OCI-LY3 (cell line): Measurements from ENCODE around the gene PREP.

Experiments
- H2AFZ ChIP-seq: fragments of 200-600, 300-600 bp; shearing (Covaris generic); 2 replicates; pipeline ENCODE4 v1.6.0; 2014; ENCODE audit warnings: antibody characterized with exemption, low read depth, low read length
- H3K27ac ChIP-seq: fragments of 200-600, 300-600 bp; sonication (generic); 2 replicates; pipeline ENCODE4 v1.5.1; 2014; ENCODE audit warnings: mild to moderate bottlenecking, low read length, moderate library complexity, mixed read lengths
- H3K27me3 ChIP-seq: fragments of 200-600, 300-600 bp; sonication (generic); 2 replicates; pipeline ENCODE4 v1.6.1; 2014; ENCODE audit warnings: low read depth, low read length, mixed read lengths
- H3K36me3 ChIP-seq: fragments of 200-600, 300-600 bp; sonication (generic); replicated peaks from 2 replicates; pipeline ENCODE3; 2014; ENCODE audit warnings: low read depth, low read length, mixed read lengths
- H3K4me1 ChIP-seq: fragments of 300-600, 200-600 bp; sonication (generic); 2 replicates; pipeline ENCODE4 v1.6.1; 2014; ENCODE audit warnings: low read length, mixed read lengths
- H3K4me2 ChIP-seq: fragments of 200-600, 300-600 bp; sonication (generic); 2 replicates; pipeline ENCODE4 v1.6.1; 2014; ENCODE audit warnings: low read length, mixed read lengths
- H3K4me3 ChIP-seq: fragments of 300-600, 200-600 bp; sonication (generic); 2 replicates; pipeline ENCODE4 v1.5.1; 2014; ENCODE audit warnings: antibody characterized with exemption, mild to moderate bottlenecking, low read length, moderate library complexity
- H3K79me2 ChIP-seq: fragments of 300-600, 200-600 bp; shearing (Covaris generic); 2 replicates; pipeline ENCODE4 v1.6.1; 2014; ENCODE audit warnings: mild to moderate bottlenecking, low read length, mixed read lengths
- H3K9ac ChIP-seq: fragments of 300-600, 200-600 bp; shearing (Covaris generic); 2 replicates; pipeline ENCODE4 v1.6.0; 2014; ENCODE audit warnings: mild to moderate bottlenecking, low read length, moderate library complexity
- H3K9me3 ChIP-seq: fragments of 200-600, 300-600 bp; shearing (Covaris generic); 2 replicates; pipeline ENCODE4 v1.6.1; 2014; ENCODE audit warnings: low read length, mixed read lengths; ENCODE audit not compliant: insufficient read depth
- H4K20me1 ChIP-seq: fragments of 200-600, 300-600 bp; sonication (generic); 2 replicates; pipeline ENCODE4 v1.6.1; 2016; ENCODE audit warnings: low read length, mixed read lengths; ENCODE audit not compliant: insufficient read depth
- EZH2phosphoT487 ChIP-seq: fragments of 200-600 bp; shearing (Covaris generic); IDR thresholded peaks from 2 replicates; pipeline ENCODE4 v1.6.1; 2018; ENCODE audit warnings: antibody characterized with exemption, mixed run types, low read depth
- TF ChIP-seq, protein P1 (sequence below): fragments of 200-600, 300-600 bp; sonication (generic); IDR thresholded peaks from 2 replicates; pipeline ENCODE4 v1.5.1; 2014; ENCODE audit warnings: antibody characterized with exemption, low read length, low read depth

Gene PREP

GRCh38 chr6:105269390-105269789, 133.5 kb downstream of the PREP start:
- Histone ChIP-seq H3K4me1 (no peaks in the 10 kb centered on the region), H2AFZ (no peak overlapping the region), H4K20me1 (no peaks in the 10 kb centered on the region), H3K79me2 (no peaks in the 10 kb centered on the region), H3K4me2 (no peak overlapping the region), H3K9me3 (no peaks in the 10 kb centered on the region), H3K36me3 (no peaks in the 10 kb centered on the region), H3K27me3 (no peaks in the 10 kb centered on the region), H3K9ac (no peak overlapping the region), H3K4me3 (no peak overlapping the region), H3K27ac (no peak overlapping the region)
- TF ChIP-seq, protein P1, sequence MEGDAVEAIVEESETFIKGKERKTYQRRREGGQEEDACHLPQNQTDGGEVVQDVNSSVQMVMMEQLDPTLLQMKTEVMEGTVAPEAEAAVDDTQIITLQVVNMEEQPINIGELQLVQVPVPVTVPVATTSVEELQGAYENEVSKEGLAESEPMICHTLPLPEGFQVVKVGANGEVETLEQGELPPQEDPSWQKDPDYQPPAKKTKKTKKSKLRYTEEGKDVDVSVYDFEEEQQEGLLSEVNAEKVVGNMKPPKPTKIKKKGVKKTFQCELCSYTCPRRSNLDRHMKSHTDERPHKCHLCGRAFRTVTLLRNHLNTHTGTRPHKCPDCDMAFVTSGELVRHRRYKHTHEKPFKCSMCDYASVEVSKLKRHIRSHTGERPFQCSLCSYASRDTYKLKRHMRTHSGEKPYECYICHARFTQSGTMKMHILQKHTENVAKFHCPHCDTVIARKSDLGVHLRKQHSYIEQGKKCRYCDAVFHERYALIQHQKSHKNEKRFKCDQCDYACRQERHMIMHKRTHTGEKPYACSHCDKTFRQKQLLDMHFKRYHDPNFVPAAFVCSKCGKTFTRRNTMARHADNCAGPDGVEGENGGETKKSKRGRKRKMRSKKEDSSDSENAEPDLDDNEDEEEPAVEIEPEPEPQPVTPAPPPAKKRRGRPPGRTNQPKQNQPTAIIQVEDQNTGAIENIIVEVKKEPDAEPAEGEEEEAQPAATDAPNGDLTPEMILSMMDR, result no peak
- no peak for TF ChIP-seq EZH2phosphoT487

DNA sequence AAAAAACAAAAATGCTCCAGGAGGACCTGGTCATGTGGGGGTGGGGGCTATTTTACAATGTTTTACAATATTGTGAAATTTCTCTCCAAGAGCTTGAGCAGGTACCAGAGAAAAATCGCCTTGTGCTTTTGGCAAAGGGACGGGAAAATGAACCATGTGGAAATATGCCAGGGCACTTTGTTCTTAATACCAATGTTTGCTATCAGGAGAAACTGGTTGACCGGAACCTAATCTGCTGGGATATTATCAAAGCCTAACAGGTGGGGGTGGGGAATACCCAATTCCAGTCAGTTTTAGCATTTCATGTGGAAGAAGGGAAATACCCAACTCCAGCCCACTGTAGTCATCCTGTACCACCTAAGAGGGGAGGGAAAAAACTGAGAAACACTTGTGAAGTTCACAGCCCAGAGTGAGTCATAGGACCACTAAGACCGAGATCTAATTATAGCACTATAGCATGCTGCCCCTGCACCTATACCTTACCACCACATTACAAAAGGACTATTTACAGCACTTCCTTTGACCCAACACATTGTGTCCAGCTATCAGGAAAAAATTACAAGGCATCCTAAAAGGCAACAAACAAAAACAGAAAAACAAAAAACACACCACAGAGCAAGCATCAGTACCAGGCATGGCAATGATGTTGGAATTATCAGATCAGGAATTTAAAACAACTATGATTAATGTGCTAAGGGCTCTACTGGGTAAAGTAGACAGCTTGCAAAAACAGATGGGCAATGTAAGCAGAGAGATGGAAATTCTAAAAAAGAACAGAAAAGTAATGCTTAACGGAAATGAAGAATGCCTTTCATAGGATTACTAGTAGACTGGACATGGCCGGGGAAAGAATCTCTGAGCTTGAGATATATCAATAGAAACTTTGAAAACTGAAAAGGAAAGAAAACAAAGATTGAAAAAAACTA, 138.9 kb downstream of the PREP start:
- Histone ChIP-seq H3K27ac (no peak overlapping the region), H3K4me2 (no peak overlapping the region), H3K9ac (no peak overlapping the region), H3K4me3 (no peak overlapping the region), H3K27me3 (no peaks in the 10 kb centered on the region), H3K9me3 (no peaks in the 10 kb centered on the region), H4K20me1 (no peaks in the 10 kb centered on the region), H3K4me1 (no peaks in the 10 kb centered on the region), H2AFZ (no peak overlapping the region), H3K36me3 (no peaks in the 10 kb centered on the region), H3K79me2 (no peaks in the 10 kb centered on the region)
- TF ChIP-seq, protein P1, result no peak
- no peak for TF ChIP-seq EZH2phosphoT487

DNA sequence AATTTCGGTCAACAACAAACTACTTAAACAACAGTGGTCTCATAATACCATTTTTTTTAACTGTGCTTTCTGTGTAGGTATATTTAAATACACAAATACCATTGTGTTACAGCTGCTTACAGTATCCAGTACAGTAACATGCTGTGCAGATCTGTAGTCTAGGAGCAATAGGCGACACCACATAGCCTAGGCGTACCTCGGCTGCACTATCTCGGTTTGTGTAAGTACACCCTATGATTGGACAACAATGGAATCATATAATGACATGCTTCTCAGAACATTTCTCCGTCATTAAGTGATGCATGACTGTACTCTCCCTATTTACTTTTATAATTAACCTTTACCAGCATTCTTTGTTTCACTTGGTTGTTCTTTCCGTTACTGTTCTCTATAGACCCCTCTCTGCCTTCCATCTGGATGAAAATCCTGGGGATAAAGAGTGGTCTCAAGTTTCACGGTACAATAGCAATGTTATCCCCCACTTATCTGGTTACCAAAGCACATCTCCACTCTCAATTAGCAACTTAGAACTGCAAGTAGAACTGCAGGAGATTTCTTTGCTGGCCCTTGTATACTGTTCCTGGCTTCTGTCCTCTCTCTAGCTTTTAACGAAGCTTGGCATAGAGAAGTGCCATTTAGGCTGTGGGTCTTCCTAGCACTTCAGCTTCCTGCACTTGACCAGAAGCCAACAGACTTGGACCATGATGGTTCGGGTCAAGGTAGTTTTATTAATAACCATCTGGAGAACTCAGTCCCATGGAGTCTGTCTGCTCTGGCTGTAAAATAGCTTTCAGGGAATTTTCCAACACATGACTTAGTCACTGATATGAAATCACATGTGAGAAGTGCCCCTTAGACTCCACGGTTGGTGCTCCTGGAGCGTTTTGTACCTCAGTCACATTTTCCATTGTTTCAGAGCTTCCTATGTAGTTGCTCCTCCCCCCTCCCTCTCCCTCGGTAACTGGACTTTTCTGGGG, 142.7 kb downstream of the PREP start:
- Histone ChIP-seq H3K27me3 (no peaks in the 10 kb centered on the region), H2AFZ (no peak overlapping the region), H3K36me3 (no peaks in the 10 kb centered on the region), H3K4me3 (no peak overlapping the region), H4K20me1 (no peaks in the 10 kb centered on the region), H3K4me1 (no peaks in the 10 kb centered on the region), H3K9me3 (no peaks in the 10 kb centered on the region), H3K4me2 (no peak overlapping the region), H3K79me2 (no peaks in the 10 kb centered on the region), H3K9ac (no peak overlapping the region), H3K27ac (no peak overlapping the region)
- TF ChIP-seq, protein P1, result no peak
- no peak for TF ChIP-seq EZH2phosphoT487

DNA sequence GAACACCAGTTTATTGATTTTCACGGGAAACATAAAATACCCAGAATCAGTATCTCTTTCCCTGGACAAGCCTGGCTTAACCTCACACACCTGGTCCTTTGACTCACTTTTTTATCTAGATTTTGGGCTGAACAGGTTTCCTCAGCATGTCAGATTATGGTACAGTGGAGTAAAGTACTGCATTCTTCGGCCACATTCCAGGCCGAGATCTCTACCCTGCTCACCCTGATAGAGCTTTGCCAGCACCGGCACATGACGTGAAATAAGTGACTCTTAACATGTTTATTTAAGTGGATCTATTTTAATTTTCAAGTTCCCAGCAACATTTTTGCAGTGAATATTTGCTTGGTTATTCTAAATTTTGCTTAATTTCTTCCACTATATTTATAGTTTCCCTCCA, 144.1 kb downstream of the PREP start:
- Histone ChIP-seq H3K27ac (no peak overlapping the region), H3K36me3 (no peaks in the 10 kb centered on the region), H3K79me2 (no peaks in the 10 kb centered on the region), H3K4me3 (no peak overlapping the region), H3K4me2 (no peak overlapping the region), H3K9me3 (no peaks in the 10 kb centered on the region), H3K9ac (no peak overlapping the region), H4K20me1 (no peaks in the 10 kb centered on the region), H3K27me3 (no peaks in the 10 kb centered on the region), H3K4me1 (no peaks in the 10 kb centered on the region), H2AFZ (no peak overlapping the region)
- TF ChIP-seq, protein P1, result no peak
- no peak for TF ChIP-seq EZH2phosphoT487
